ENCODE measurements around the gene L3MBTL1.

- no peak for TF ChIP-seq POLR2A (IDR thresholded peaks at IDR 0.05)
- TF ChIP-seq, protein P1, sequence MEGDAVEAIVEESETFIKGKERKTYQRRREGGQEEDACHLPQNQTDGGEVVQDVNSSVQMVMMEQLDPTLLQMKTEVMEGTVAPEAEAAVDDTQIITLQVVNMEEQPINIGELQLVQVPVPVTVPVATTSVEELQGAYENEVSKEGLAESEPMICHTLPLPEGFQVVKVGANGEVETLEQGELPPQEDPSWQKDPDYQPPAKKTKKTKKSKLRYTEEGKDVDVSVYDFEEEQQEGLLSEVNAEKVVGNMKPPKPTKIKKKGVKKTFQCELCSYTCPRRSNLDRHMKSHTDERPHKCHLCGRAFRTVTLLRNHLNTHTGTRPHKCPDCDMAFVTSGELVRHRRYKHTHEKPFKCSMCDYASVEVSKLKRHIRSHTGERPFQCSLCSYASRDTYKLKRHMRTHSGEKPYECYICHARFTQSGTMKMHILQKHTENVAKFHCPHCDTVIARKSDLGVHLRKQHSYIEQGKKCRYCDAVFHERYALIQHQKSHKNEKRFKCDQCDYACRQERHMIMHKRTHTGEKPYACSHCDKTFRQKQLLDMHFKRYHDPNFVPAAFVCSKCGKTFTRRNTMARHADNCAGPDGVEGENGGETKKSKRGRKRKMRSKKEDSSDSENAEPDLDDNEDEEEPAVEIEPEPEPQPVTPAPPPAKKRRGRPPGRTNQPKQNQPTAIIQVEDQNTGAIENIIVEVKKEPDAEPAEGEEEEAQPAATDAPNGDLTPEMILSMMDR (IDR thresholded peaks at IDR 0.05): no peak
Observed at GRCh38 chr20:43460830-43461200, 46.7 kb upstream of the L3MBTL1 start.

Measured in right lobe of liver (tissue), 4 donors.